Mesothelial cell of epicardium (in vitro differentiated cells): ENCODE measurements around the gene RAB11FIP3. TPM values are rescaled to one million over a fixed set of nuclear protein-coding genes. Genes with fewer than 3 reads are reported as not detected.

Experiments used
- DNase-seq, 2 experiments: peaks; one replicate each; pipeline ENCODE4 v3.0.0; 2021; ENCODE audit warnings: low spot score in 2 of 2; ENCODE audit not compliant: unreplicated experiment in 2 of 2
- H3K27ac Mint-ChIP-seq: 2 replicates; pipeline ENCODE4 v1.8.0; 2021; ENCODE audit warnings: mixed read lengths
- H3K27me3 Mint-ChIP-seq: 2 replicates; pipeline ENCODE4 v1.8.0; 2021; ENCODE audit warnings: low read depth, mixed read lengths
- H3K36me3 Mint-ChIP-seq: 2 replicates; pipeline ENCODE4 v1.8.0; 2021; ENCODE audit warnings: mixed read lengths
- H3K4me1 Mint-ChIP-seq: 2 replicates; pipeline ENCODE4 v1.8.0; 2021; ENCODE audit warnings: mixed read lengths
- H3K4me3 Mint-ChIP-seq: 2 replicates; pipeline ENCODE4 v1.8.0; 2021; ENCODE audit warnings: mild to moderate bottlenecking, moderate library complexity, mixed read lengths
- H3K9me3 Mint-ChIP-seq: 2 replicates; pipeline ENCODE4 v1.8.0; 2021; ENCODE audit warnings: mixed read lengths
- total RNA-seq: library from RNA; stranded (reverse); gene quantifications from 3 replicates; pipeline ENCODE4 v1.2.1, GENCODE V29; 2021
- TF ChIP-seq, protein P1 (sequence below): fragments of 200-600 bp; sonication (generic); IDR thresholded peaks from one replicate; pipeline ENCODE4 v1.5.0; 2021; ENCODE audit warnings: antibody characterized with exemption; ENCODE audit not compliant: unreplicated experiment

RAB11FIP3 gene
- total RNA-seq, 1 donor from 2014 or later = 68.8 TPM

DNA sequence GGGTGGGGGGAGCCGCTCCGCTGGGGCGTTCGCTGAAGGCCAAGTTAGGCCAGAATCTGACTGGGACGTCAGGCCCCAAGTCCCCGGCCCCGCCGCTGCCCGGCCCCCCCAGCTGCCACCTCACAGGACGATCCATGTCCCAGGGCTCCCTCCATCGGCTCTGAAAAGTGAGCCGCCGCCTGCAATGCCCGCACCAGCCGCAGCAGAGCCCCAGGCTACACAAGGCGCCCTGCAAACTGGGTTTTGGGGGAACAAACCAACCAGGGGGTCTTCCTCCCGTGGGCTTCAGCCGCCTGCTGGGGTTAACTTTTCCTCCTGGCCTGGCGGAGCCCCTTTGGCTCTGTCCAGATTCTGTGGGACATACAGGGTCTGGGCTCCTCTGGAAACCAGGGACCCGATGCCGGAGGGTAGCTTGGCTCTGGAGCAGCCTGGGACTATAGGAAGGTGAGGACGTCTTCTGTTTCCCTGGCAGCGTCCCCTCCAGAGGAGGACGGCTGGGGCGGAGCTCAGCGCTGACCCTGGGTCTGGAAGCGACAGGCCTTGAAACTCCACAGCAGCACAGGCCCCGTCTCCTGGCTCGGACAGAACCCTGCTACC lies 27.6 kb upstream of the RAB11FIP3 start:
- peak; percentile 78 to 81 for DNase-seq
- Mint-ChIP-seq H3K9me3 (no peaks in the 10 kb centered on the region), H3K4me3 (peak overlapping the region; percentile 58), H3K27me3 (no peaks in the 10 kb centered on the region), H3K4me1 (peaks cover 23% of the 10 kb centered on the region), H3K27ac (peak overlapping the region; percentile 90), H3K36me3 (peaks cover 2% of the 10 kb centered on the region)
- TF ChIP-seq, protein P1, sequence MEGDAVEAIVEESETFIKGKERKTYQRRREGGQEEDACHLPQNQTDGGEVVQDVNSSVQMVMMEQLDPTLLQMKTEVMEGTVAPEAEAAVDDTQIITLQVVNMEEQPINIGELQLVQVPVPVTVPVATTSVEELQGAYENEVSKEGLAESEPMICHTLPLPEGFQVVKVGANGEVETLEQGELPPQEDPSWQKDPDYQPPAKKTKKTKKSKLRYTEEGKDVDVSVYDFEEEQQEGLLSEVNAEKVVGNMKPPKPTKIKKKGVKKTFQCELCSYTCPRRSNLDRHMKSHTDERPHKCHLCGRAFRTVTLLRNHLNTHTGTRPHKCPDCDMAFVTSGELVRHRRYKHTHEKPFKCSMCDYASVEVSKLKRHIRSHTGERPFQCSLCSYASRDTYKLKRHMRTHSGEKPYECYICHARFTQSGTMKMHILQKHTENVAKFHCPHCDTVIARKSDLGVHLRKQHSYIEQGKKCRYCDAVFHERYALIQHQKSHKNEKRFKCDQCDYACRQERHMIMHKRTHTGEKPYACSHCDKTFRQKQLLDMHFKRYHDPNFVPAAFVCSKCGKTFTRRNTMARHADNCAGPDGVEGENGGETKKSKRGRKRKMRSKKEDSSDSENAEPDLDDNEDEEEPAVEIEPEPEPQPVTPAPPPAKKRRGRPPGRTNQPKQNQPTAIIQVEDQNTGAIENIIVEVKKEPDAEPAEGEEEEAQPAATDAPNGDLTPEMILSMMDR = peak; percentile 26

DNA sequence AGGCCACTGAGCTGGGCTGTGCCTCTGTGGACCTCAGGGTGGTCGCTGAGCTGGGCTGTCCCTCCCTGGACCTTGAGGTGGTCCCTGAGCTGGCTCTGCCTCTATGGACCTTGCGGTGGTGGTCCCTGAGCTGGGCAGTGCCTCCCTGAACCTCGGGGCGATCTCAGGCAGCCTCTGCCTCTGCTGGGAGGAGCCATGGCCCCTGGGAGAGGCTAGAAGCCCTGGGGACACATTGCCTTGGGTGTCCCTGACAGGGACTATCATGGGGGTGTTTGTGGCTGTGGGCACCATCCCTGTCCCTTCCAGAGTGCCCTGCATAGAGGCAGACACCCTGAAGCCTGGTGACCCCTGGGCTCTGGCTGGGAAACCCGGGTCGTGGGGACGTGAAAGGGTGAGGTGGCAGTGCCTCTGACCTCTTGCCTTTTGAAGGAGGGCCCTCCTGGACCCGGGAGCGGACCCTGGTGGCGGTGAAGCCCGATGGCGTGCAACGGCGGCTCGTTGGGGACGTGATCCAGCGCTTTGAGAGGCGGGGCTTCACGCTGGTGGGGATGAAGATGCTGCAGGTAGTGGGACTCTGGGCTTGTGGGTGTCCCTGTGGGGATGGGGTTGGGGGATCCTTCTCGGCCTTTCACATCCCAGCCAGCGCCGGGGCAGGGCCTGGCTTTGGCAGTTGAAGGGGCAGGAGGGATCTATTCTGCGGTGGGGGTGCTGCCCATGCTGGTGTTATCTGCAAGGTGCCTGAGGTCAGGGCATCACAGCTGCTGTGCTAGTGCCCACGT lies 26.7 kb upstream of the RAB11FIP3 start:
- H3K4me1 Mint-ChIP-seq = peaks cover 23% of the 10 kb centered on the region
- no peaks in the 10 kb centered on the region for H3K9me3 Mint-ChIP-seq
- TF ChIP-seq, protein P1 = peak; percentile 6
- peak overlapping the region; percentile 90 for H3K27ac Mint-ChIP-seq
- DNase-seq = no peak
- H3K4me3 Mint-ChIP-seq = peak overlapping the region; percentile 58
- H3K27me3 Mint-ChIP-seq = no peaks in the 10 kb centered on the region
- peaks cover 2% of the 10 kb centered on the region for H3K36me3 Mint-ChIP-seq

DNA sequence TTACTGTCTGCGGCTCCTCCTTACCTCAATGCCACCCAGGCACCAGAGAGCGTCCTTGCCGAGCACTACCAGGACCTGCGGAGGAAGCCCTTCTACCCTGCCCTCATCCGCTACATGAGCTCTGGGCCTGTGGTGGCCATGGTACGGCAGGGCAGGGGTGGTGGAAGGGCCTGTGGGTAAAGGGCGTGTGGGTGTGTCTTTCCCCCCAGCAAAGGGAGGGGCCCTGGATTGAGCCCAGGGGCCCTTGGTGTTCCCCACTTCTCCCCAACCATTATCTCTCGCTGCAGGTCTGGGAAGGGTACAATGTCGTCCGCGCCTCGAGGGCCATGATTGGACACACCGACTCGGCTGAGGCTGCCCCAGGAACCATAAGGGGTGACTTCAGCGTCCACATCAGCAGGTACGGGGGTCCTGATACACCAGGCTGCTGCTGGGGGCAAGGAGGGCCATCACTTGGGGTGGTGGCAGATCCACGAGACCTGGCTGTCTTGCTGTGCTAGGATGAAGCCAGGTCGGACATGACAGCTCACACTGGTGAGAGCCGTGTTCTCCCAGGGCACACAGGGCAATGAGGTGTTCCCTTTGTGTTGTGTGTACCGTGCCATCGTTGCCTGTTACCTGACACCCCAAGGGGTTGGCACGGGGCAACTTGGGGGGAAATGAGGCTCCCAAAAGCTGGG lies 26.0 kb upstream of the RAB11FIP3 start:
- TF ChIP-seq, protein P1 = no peak
- Mint-ChIP-seq H3K27me3 (no peaks in the 10 kb centered on the region), H3K36me3 (peaks cover 2% of the 10 kb centered on the region), H3K9me3 (no peaks in the 10 kb centered on the region), H3K4me3 (peak overlapping the region; percentile 42), H3K27ac (peak overlapping the region; percentile 47), H3K4me1 (peaks cover 23% of the 10 kb centered on the region)
- DNase-seq = no peak

DNA sequence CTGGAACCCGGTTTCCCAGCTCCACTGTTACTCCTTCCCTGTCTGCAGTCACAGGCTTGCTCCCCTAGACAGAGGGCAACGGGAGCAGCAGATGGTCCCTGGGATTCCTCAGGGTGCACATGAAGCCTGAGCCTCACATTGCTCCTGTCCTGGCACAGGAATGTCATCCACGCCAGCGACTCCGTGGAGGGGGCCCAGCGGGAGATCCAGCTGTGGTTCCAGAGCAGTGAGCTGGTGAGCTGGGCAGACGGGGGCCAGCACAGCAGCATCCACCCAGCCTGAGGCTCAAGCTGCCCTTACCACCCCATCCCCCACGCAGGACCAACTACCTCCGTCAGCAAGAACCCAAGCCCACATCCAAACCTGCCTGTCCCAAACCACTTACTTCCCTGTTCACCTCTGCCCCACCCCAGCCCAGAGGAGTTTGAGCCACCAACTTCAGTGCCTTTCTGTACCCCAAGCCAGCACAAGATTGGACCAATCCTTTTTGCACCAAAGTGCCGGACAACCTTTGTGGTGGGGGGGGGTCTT lies 25.3 kb upstream of the RAB11FIP3 start:
- Mint-ChIP-seq H3K4me1 (peaks cover 23% of the 10 kb centered on the region), H3K27ac (peak overlapping the region; percentile 57), H3K27me3 (no peaks in the 10 kb centered on the region)

More for the DNA sequence above, 25.3 kb upstream of the RAB11FIP3 start:
- TF ChIP-seq, protein P1 = no peak
- Mint-ChIP-seq H3K4me3 (peak overlapping the region; percentile 76), H3K9me3 (no peaks in the 10 kb centered on the region), H3K36me3 (peaks cover 2% of the 10 kb centered on the region)
- DNase-seq = no peak
